ENCODE measurements around the gene PIK3AP1. TPM values are rescaled to one million over a fixed set of nuclear protein-coding genes. Genes with fewer than 3 reads are reported as not detected.

Gene PIK3AP1
- total and polyA plus RNA-seq, 10 of the 15 experiments (the other 5 are each of a cell fraction or from before 2014, with no cell fraction given): 26.2 to 306 (median 119) TPM

DNA sequence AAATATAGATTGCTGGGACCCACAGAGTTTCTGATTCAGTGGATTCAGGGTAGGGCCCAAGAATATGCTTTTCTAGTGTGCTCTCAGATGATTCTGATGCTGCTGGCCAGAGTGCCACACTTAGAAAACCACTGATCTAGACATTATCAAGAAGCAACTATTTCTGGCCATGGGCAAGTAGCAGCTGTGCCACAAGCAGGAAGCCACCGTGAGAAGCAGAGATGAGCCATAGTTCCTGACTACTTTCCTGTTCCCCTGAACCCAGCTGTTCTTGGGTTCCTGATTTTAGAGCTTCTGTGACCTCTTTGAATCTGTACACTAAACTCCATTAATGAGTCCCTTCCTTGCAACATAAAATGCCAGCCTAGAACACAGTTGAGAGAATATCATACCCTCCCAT, 38.1 kb upstream of the PIK3AP1 start (continued):
- TF ChIP-seq, protein P1, sequence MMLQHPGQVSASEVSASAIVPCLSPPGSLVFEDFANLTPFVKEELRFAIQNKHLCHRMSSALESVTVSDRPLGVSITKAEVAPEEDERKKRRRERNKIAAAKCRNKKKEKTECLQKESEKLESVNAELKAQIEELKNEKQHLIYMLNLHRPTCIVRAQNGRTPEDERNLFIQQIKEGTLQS (IDR thresholded peaks at IDR 0.05; ENCODE audit: borderline replicate concordance, extremely low read depth, low read depth, low read length): no peak
- TF ChIP-seq TCF3 (IDR thresholded peaks at IDR 0.05; ENCODE audit: borderline replicate concordance, insufficient read depth, low read depth, low read length) (peak; percentile 89; the same call in 1 of the 2 replicates), NRF1 (conservative IDR thresholded peaks at IDR 0.05; ENCODE audit: low read depth, low read length) (no peak), SP1 (IDR thresholded peaks at IDR 0.05; ENCODE audit: low read depth, low read length) (no peak), RCOR1 (conservative IDR thresholded peaks at IDR 0.05; ENCODE audit: low read depth, low read length) (no peak), EP300 (IDR thresholded peaks at IDR 0.05; ENCODE audit: borderline replicate concordance in 1 of 2, control insufficient read depth in 1 of 2, low read depth in 2 of 2, low read length in 2 of 2) (no peak), NR2C2 (IDR thresholded peaks at IDR 0.05; ENCODE audit: borderline replicate concordance, control insufficient read depth, insufficient read length, low read depth) (no peak), SUPT20H (IDR thresholded peaks at IDR 0.05; ENCODE audit: borderline replicate concordance, control insufficient read depth, low read depth, low read length) (no peak), CHD1 (IDR thresholded peaks at IDR 0.05; ENCODE audit: low read depth, low read length) (no peak), NFXL1 (IDR thresholded peaks at IDR 0.05; ENCODE audit: borderline replicate concordance) (no peak), BHLHE40 (IDR thresholded peaks at IDR 0.05; ENCODE audit: borderline replicate concordance in 1 of 2, low read depth in 2 of 2, low read length in 1 of 2) (no peak), CBX5 (IDR thresholded peaks at IDR 0.05; ENCODE audit: low read depth) (no peak), POLR2A (IDR thresholded peaks at IDR 0.05; ENCODE audit: low read depth, low read length) (no peak), SPI1 (IDR thresholded peaks at IDR 0.05; ENCODE audit: borderline replicate concordance, insufficient read depth, low read depth, low read length) (peak; percentile 45; the same call in 1 of the 2 replicates), MEF2A (IDR thresholded peaks at IDR 0.05; ENCODE audit: insufficient read depth, low read depth, low read length) (peak; percentile 83), EGR1 (IDR thresholded peaks at IDR 0.05; ENCODE audit: borderline replicate concordance in 1 of 2, low read depth in 2 of 2, low read length in 2 of 2) (no peak), ZNF274 (IDR thresholded peaks at IDR 0.05; ENCODE audit: insufficient read depth, insufficient read length) (no peak), BRCA1 (IDR thresholded peaks at IDR 0.05; ENCODE audit: low read depth, low read length) (no peak), NFIC (IDR thresholded peaks at IDR 0.05; ENCODE audit: low read depth, low read length) (peak; percentile 66), IKZF1 (conservative IDR thresholded peaks at IDR 0.05) (no peak), CHD2 (IDR thresholded peaks at IDR 0.05; ENCODE audit: borderline replicate concordance, low read depth, low read length) (no peak), SMAD5 (IDR thresholded peaks at IDR 0.05; ENCODE audit: low read depth) (no peak)
- TF ChIP-seq, protein P2, sequence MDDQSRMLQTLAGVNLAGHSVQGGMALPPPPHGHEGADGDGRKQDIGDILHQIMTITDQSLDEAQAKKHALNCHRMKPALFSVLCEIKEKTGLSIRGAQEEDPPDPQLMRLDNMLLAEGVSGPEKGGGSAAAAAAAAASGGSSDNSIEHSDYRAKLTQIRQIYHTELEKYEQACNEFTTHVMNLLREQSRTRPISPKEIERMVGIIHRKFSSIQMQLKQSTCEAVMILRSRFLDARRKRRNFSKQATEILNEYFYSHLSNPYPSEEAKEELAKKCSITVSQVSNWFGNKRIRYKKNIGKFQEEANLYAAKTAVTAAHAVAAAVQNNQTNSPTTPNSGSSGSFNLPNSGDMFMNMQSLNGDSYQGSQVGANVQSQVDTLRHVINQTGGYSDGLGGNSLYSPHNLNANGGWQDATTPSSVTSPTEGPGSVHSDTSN (IDR thresholded peaks at IDR 0.05; ENCODE audit: insufficient replicate concordance, low read depth, low read length): no peak
- TF ChIP-seq, protein P3, sequence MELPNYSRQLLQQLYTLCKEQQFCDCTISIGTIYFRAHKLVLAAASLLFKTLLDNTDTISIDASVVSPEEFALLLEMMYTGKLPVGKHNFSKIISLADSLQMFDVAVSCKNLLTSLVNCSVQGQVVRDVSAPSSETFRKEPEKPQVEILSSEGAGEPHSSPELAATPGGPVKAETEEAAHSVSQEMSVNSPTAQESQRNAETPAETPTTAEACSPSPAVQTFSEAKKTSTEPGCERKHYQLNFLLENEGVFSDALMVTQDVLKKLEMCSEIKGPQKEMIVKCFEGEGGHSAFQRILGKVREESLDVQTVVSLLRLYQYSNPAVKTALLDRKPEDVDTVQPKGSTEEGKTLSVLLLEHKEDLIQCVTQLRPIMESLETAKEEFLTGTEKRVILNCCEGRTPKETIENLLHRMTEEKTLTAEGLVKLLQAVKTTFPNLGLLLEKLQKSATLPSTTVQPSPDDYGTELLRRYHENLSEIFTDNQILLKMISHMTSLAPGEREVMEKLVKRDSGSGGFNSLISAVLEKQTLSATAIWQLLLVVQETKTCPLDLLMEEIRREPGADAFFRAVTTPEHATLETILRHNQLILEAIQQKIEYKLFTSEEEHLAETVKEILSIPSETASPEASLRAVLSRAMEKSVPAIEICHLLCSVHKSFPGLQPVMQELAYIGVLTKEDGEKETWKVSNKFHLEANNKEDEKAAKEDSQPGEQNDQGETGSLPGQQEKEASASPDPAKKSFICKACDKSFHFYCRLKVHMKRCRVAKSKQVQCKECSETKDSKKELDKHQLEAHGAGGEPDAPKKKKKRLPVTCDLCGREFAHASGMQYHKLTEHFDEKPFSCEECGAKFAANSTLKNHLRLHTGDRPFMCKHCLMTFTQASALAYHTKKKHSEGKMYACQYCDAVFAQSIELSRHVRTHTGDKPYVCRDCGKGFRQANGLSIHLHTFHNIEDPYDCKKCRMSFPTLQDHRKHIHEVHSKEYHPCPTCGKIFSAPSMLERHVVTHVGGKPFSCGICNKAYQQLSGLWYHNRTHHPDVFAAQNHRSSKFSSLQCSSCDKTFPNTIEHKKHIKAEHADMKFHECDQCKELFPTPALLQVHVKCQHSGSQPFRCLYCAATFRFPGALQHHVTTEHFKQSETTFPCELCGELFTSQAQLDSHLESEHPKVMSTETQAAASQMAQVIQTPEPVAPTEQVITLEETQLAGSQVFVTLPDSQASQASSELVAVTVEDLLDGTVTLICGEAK (IDR thresholded peaks at IDR 0.05; ENCODE audit: borderline replicate concordance): no peak
- TF ChIP-seq, protein P4, sequence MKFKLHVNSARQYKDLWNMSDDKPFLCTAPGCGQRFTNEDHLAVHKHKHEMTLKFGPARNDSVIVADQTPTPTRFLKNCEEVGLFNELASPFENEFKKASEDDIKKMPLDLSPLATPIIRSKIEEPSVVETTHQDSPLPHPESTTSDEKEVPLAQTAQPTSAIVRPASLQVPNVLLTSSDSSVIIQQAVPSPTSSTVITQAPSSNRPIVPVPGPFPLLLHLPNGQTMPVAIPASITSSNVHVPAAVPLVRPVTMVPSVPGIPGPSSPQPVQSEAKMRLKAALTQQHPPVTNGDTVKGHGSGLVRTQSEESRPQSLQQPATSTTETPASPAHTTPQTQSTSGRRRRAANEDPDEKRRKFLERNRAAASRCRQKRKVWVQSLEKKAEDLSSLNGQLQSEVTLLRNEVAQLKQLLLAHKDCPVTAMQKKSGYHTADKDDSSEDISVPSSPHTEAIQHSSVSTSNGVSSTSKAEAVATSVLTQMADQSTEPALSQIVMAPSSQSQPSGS (IDR thresholded peaks at IDR 0.05; ENCODE audit: low read length): peak; percentile 53; the same call in 1 of the 2 replicates

All from GM12878 (cell line).